Dermis microvascular lymphatic vessel endothelial cell (primary cell): ENCODE results near the gene FCHO2. TPM values are rescaled to one million over a fixed set of nuclear protein-coding genes. Genes with fewer than 3 reads are reported as not detected.
"Not testable (repeated sequence)": the region's sequence is repeated elsewhere in the genome, so short reads cannot be mapped to it uniquely, and the experiment has no call there.

Source experiments
- DNase-seq, 2 donors: peaks; one replicate each; pipeline versions ENCODE4 v3.0.0 to v3.0.0-alpha.2; 2010; ENCODE audit warnings: low read depth in 2 of 2
- total RNA-seq: library from RNA; depleted of rRNA; stranded (reverse); fragments of >200 nt; gene quantifications from 2 replicates; pipeline ENCODE4 v1.2.1, GENCODE V29; 2014

Gene FCHO2
- 27.3 and 31.6 TPM in 2 replicates for total RNA-seq

DNA sequence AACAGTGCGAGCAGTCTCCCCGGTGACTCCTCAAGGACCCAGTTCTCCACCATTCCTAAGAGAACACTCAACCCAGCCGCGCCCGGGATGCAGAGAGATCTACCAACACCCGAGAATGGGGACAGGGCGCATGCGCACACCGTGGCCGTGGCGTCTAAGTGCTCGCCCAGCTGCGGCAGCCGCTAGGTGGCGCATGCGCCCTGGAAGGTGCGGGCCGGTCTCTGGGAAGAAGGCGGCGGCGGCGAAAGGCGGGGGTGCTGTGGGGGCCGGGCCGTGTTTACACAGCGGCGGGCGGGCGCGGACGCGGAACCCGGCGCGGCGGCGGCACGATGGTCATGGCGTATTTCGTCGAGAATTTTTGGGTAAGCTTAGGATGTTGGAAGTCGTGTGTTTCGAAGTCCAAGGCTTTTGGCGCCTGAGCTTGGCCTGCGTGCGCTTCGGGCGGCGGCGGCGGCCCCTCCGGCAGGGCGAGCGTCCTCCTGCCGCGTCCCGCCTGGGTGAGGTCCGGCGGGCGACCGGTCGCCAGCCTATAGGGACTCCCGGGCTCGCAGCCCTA, at the start of gene FCHO2:
Gene FCHO2, plus strand, starts transcription at position 274 of the 556 bp plus-strand sequence. Its CDS starts 56 bp downstream, at position 330.
- peak; percentile 87 to 96 for DNase-seq

DNA sequence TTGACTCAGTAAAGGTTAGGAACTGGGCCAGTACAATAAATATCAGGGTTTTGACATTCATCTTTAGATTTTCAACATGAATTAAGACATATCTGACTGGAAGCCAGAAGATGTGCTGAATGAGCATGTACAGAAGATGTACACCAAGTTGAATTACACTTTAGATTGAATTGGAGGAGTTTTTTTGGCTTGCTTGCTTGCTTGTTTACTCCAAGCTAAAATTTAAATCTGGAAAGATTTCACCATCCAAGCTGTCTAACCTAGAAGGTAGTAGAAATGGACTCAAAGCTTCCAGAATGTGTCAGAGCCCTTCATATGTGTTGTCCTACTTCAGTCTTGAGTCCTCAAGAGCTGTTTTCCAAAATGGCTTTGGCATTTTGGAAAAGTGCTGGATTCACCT, 49.0 kb upstream of the FCHO2 start:
- no peak for DNase-seq

GRCh38 chr5:72908664-72909063, 47.2 kb upstream of the FCHO2 start:
- DNase-seq = no peak

- no peak for DNase-seq
These were observed 38.5 kb upstream of the FCHO2 start for GRCh38 chr5:72917371-72917776.

DNA sequence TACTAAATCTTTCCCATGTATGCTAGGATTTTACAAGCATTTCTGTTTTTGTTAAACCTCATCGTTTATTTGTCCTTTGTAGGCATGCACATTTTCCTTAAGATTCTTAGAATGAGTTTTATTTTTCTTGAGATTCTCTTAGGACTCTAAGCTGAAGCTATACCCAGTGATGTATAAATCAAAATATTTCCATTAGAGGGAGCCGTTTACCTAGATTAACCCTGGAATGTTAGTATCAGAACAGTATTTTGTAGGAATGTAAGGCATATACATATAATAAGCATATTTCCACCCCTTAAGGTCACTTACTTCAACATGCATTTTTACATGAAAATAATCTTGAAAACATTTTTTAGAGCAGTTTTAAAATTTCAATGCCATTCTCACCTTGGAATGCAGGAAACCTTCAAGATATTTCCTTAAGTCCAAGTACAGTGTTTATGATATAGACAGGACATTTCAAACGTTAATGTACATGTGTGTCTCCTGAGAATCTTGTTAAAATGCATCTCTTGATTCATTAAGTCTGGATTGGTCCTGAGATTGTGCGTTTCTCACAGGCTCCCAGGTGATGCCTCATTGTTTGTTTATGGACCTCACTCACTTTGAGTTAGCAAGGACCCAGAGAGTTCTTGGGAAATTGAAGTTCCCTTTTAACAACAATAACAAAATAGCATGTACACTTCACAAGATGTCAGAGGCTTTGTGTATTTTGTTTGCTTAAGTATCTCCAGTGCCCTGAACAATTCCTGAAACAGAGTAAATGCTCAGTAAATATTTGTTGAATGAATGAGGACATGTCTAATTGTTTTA, 34.9 kb upstream of the FCHO2 start:
- DNase-seq = peak; percentile 12 to 26

DNA sequence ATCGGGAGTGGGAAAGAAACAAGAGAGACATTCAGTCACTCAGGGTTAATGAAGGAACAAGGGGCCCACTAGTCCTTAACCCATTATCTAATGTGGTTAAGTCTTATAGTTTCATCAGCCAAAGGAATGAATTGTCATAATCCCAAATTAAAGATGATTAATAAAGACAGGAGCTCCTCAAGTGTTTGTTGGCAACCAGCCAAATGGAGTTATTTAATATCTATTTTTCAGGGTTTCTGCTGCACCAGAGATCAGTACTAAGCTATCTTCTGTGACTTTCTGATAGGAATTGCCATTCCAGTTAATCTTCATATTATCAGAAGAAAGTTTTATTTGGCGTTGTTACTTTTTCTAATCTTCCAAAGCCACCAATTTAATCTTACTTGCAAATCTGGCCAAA, 34.0 kb upstream of the FCHO2 start:
- no peak for DNase-seq

GRCh38 chr5:72922422-72922821, 33.4 kb upstream of the FCHO2 start:
- no peak for DNase-seq

DNA sequence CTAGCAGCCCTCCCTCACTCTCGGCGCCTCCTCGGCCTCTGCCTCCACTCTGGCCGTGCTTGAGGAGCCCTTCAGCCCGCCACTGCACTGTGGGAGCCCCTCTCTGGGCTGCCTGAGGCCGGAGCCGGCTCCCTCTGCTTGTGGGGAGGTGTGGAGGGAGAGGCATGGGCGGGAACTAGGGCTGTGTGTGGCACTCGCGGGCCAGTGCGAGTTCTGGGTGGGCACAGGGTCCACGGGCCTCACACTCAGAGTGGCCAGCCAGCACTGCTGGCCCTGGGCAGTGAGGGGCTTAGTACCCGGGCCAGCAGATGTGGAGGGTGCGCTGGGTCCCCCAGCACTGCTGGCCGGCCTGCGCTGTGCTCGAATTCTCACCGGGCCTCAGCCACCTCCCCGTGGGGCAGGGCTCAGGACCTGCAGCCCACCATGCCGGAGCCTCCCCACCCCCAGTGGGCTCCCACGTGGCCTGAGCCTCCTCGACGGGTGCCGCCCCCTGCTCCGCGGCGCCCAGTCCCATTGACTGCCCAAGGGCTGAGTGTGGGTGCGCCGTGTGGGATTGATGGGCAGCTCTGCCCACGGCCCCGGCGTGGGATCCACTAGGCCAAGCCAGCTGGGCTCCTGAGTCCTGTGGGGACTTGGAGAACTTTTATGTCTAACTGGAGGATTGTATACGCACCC, 30.4 kb upstream of the FCHO2 start:
- DNase-seq = no peak

DNA sequence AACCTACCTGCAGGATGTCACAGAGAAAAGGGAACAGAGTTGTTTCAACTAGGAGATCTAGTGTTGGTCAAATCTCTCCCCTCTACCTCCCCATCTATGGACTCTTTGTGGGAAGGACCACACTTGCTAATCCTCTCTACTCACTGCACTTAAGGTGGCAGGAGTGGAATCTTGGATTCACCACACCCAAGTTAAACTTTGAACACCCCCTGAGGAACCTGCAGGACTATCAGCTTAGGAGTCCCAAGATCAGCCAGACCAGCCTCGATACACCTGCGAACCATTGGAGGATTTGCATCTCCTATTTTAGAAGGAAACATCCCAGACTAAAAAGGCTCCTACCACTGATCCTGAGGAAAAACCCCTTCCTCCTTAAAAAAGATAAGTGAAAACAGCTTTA, 23.2 kb upstream of the FCHO2 start:
- DNase-seq = not testable (repeated sequence)

DNA sequence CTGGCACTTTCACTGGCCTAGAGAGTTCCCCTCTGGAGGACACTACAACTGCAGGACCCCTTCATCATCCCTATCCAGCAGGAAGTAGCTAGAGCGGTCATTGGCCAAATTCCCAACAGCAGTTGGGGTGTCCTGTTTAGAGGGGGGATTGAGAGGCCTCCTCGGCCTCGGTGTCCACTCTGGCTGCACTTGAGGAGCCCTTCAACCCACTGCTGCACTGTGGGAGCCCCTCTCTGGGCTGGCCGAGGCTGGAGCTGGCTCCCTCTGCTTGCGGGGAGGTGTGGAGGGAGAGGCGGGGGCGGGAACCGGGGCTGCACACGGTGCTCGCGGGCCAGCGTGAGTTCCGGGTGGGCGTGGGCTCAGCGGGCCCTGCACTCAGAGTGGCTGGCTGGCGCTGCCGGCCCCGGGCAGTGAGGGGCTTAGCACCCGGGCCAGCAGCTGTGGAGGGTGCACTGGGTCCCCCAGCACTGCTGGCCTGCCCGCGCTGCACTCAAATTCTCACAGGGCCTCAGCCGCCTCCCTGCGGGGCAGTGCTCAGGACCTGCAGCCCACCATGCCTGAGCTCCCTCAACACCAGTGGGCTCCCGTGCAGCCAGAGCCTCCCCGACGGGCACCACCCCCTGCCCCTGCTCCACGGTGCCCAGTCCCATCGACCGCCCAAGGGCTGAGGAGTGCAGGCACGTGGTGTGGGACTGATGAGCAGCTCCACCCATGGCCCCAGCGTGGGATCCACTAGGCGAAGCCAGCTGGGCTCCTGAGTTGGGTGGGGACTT, 20.7 kb upstream of the FCHO2 start:
- not testable (repeated sequence) for DNase-seq

- DNase-seq = no peak
These were observed 18.9 kb upstream of the FCHO2 start for GRCh38 chr5:72936893-72937292.

DNA sequence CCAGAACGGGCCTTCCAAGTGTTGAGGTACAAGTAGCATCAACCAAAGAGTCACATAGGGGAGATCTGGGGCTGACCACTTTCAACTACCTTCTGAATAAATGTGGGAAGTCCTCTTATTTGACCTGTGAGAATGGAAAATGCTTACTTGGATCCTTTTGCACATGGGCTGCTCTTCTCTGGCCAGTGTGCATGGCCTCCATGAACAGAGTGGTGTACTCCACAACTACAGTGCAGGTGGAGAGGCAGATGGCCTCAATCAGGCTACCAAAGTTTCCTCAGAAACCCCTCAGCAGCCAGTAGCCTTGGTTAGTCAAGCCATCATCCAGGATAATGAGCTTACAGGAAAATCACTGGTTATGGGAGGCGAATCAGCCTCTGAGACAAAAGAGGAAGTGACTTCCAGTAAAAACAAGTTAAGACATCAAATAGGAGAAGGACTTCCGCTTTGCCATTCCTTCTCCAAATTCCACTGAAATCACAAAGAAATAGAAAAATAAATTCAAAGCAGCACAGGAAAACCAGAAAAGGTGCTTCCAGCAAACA, 18.3 kb upstream of the FCHO2 start:
- DNase-seq = peak in 1 of 2 donors; percentile 66

- DNase-seq = peak in 1 of 2 donors; percentile 45
These were observed 17.6 kb upstream of the FCHO2 start for GRCh38 chr5:72938206-72938605.

DNA sequence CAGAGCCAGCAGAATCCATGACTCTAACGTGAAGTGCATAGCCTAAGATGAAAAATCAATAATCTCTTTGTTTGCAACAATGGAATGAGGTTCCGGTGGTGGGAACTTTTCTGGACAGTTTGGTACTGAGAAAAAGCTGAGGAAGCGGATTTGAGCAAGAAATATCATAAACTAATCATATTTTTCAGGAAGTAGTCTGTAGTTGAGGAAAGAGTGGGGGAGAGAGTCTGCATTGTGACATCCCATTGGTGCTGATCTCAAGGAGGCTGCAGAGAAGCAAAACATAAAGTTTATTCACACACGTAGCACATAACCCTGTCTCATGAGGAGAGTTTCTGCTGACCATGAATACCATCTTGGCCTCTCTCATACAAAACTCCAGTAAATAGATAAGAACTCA, 15.8 kb upstream of the FCHO2 start:
- no peak for DNase-seq

- DNase-seq = no peak
These were observed 12.5 kb upstream of the FCHO2 start for GRCh38 chr5:72943307-72943706.

GRCh38 chr5:72947498-72947897, 8.3 kb upstream of the FCHO2 start:
- DNase-seq = no peak

DNA sequence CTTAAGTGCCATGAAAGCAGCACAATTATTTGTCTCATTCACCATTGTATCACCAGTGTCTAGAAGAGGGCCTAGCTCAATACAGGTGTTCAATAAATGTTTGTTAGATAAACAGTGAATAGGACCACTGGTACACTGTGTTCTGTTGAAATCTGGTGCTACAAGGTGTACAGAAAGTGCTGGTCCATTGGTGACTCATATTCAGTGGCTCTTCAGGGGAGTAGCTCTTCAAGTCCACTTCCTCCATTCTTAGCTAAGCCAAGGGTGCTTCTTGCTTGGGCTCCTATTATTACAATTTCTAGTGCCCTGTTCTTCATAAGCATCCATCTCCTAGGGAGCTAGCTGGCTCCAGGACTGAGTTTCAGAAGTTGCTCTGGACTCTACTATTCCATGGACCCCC, 6.4 kb upstream of the FCHO2 start:
- DNase-seq = no peak

- DNase-seq = peak in 1 of 2 donors; percentile 62
These were observed 4.0 kb upstream of the FCHO2 start for GRCh38 chr5:72951671-72952468.

- DNase-seq = no peak
These were observed 1.5 kb upstream of the FCHO2 start for GRCh38 chr5:72954389-72954788.

- peak in 1 of 2 donors; percentile 71 for DNase-seq
These were observed 586 bp upstream of the FCHO2 start for GRCh38 chr5:72955143-72955767.
